Breast epithelium (tissue), 3 donors: ENCODE results near the gene IER3IP1.

Source experiments
- POLR2A ChIP-seq: fragments of 450-650 bp; IDR thresholded peaks from one replicate; pipeline ENCODE4 v1.6.1; 2016; ENCODE audit warnings: antibody characterized with exemption, mild to moderate bottlenecking, moderate library complexity
- POLR2AphosphoS5 ChIP-seq, 3 donors: sonication (generic); formaldehyde crosslinking; IDR thresholded peaks; one replicate each; pipeline ENCODE4 v1.6.1; 2017; ENCODE audit warnings: antibody characterized with exemption in 3 of 3
- TF ChIP-seq, protein P1 (sequence below), 3 donors: fragments of 450-650 bp; IDR thresholded peaks; one replicate each; pipeline ENCODE4 v1.5.1; 2016 to 2017; ENCODE audit warnings: antibody characterized with exemption in 3 of 3, mild to moderate bottlenecking in 3 of 3, moderate library complexity in 3 of 3

GRCh38 chr18:47166294-47166693, 9.9 kb downstream of the IER3IP1 start:
- TF ChIP-seq, protein P1, sequence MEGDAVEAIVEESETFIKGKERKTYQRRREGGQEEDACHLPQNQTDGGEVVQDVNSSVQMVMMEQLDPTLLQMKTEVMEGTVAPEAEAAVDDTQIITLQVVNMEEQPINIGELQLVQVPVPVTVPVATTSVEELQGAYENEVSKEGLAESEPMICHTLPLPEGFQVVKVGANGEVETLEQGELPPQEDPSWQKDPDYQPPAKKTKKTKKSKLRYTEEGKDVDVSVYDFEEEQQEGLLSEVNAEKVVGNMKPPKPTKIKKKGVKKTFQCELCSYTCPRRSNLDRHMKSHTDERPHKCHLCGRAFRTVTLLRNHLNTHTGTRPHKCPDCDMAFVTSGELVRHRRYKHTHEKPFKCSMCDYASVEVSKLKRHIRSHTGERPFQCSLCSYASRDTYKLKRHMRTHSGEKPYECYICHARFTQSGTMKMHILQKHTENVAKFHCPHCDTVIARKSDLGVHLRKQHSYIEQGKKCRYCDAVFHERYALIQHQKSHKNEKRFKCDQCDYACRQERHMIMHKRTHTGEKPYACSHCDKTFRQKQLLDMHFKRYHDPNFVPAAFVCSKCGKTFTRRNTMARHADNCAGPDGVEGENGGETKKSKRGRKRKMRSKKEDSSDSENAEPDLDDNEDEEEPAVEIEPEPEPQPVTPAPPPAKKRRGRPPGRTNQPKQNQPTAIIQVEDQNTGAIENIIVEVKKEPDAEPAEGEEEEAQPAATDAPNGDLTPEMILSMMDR (IDR thresholded peaks at IDR 0.05) = no peak
- TF ChIP-seq POLR2A = no peak
- no peak for TF ChIP-seq POLR2AphosphoS5 (IDR thresholded peaks at IDR 0.05)
